ENCODE data around the gene CAD. TPM values are rescaled to one million over a fixed set of nuclear protein-coding genes. Genes with fewer than 3 reads are reported as not detected.

CAD gene
- total RNA-seq, 1 experiment from 2014 or later: 86.4 TPM

- H3K9me3 Mint-ChIP-seq (ENCODE audit: unreplicated experiment): no peaks in the 10 kb centered on the region
- Histone ChIP-seq H3K4me3 (ENCODE audit: low read depth, low read length) (no peak overlapping the region), H3K9me3 (no peaks in the 10 kb centered on the region), H3K36me3 (ENCODE audit: control insufficient read depth, insufficient read depth, low read length) (peaks cover 12% of the 10 kb centered on the region), H3K4me1 (no peaks in the 10 kb centered on the region), H3K27me3 (replicated peaks; ENCODE audit: control insufficient read depth, insufficient read depth, low read length) (no peaks in the 10 kb centered on the region)
- DNase-seq: peak in 1 of 2 experiments; percentile 29
- H3K27me3 Mint-ChIP-seq (ENCODE audit: insufficient read depth, unreplicated experiment): no peaks in the 10 kb centered on the region
- H3K4me1 Mint-ChIP-seq (ENCODE audit: low read depth, unreplicated experiment): no peaks in the 10 kb centered on the region
- H3K4me3 Mint-ChIP-seq (ENCODE audit: unreplicated experiment): no peak overlapping the region
- H3K36me3 Mint-ChIP-seq (ENCODE audit: insufficient read depth, unreplicated experiment): peaks cover 86% of the 10 kb centered on the region
- POLR2A ChIA-PET: no interaction called here
- CTCF ChIA-PET: no interaction called here
- BruUV-seq (replicated peaks): no TSS peak
- TF ChIP-seq CTCF (IDR thresholded peaks at IDR 0.05; ENCODE audit: insufficient read depth in 1 of 2, low read depth in 1 of 2, low read length in 1 of 2, severe bottlenecking in 1 of 2, unreplicated experiment in 1 of 2): no peak
- intact Hi-C loops (cut with micrococcal nuclease; ENCODE audit: unreplicated experiment): no loop called here
- no peak overlapping the region for H3K27ac Mint-ChIP-seq (ENCODE audit: unreplicated experiment)
Measured at GRCh38 chr2:27237341-27237945, 20.3 kb downstream of the CAD start.

GRCh38 chr2:27238976-27239375, 21.8 kb downstream of the CAD start:
- CTCF ChIA-PET: no interaction called here
- H3K27ac Mint-ChIP-seq (ENCODE audit: unreplicated experiment): no peak overlapping the region
- H3K4me3 Mint-ChIP-seq (ENCODE audit: unreplicated experiment): no peak overlapping the region
- DNase-seq: no peak
- BruUV-seq (replicated peaks): no TSS peak
- Histone ChIP-seq H3K4me1 (no peaks in the 10 kb centered on the region), H3K9me3 (no peaks in the 10 kb centered on the region), H3K27me3 (replicated peaks; ENCODE audit: control insufficient read depth, insufficient read depth, low read length) (no peaks in the 10 kb centered on the region), H3K4me3 (ENCODE audit: low read depth, low read length) (no peak overlapping the region), H3K36me3 (ENCODE audit: control insufficient read depth, insufficient read depth, low read length) (peaks cover 6% of the 10 kb centered on the region; the same call in 1 of the 2 replicates)
- H3K36me3 Mint-ChIP-seq (ENCODE audit: insufficient read depth, unreplicated experiment): peaks cover 84% of the 10 kb centered on the region
- intact Hi-C loops (cut with micrococcal nuclease; ENCODE audit: unreplicated experiment): no loop called here
- H3K9me3 Mint-ChIP-seq (ENCODE audit: unreplicated experiment): no peaks in the 10 kb centered on the region
- TF ChIP-seq CTCF (IDR thresholded peaks at IDR 0.05; ENCODE audit: insufficient read depth in 1 of 2, low read depth in 1 of 2, low read length in 1 of 2, severe bottlenecking in 1 of 2, unreplicated experiment in 1 of 2): no peak
- no peaks in the 10 kb centered on the region for H3K27me3 Mint-ChIP-seq (ENCODE audit: insufficient read depth, unreplicated experiment)
- H3K4me1 Mint-ChIP-seq (ENCODE audit: low read depth, unreplicated experiment): no peaks in the 10 kb centered on the region
- POLR2A ChIA-PET: no interaction called here

- TF ChIP-seq CTCF (IDR thresholded peaks at IDR 0.05; ENCODE audit: insufficient read depth in 1 of 2, low read depth in 1 of 2, low read length in 1 of 2, severe bottlenecking in 1 of 2, unreplicated experiment in 1 of 2): no peak
- Mint-ChIP-seq H3K9me3 (ENCODE audit: unreplicated experiment) (no peaks in the 10 kb centered on the region), H3K27ac (ENCODE audit: unreplicated experiment) (no peak overlapping the region), H3K27me3 (ENCODE audit: insufficient read depth, unreplicated experiment) (no peaks in the 10 kb centered on the region), H3K36me3 (ENCODE audit: insufficient read depth, unreplicated experiment) (peaks cover 73% of the 10 kb centered on the region), H3K4me3 (ENCODE audit: unreplicated experiment) (no peak overlapping the region), H3K4me1 (ENCODE audit: low read depth, unreplicated experiment) (no peaks in the 10 kb centered on the region)
- H3K4me1 ChIP-seq: no peaks in the 10 kb centered on the region
- no peaks in the 10 kb centered on the region for H3K9me3 ChIP-seq
- CTCF ChIA-PET: no interaction called here
- H3K36me3 ChIP-seq (ENCODE audit: control insufficient read depth, insufficient read depth, low read length): peaks cover 5% of the 10 kb centered on the region; the same call in 1 of the 2 replicates
- intact Hi-C loops (cut with micrococcal nuclease; ENCODE audit: unreplicated experiment): no loop called here
- POLR2A ChIA-PET: no interaction called here
- DNase-seq: no peak
- H3K27me3 ChIP-seq (replicated peaks; ENCODE audit: control insufficient read depth, insufficient read depth, low read length): no peaks in the 10 kb centered on the region
- no TSS peak for BruUV-seq (replicated peaks)
- H3K4me3 ChIP-seq (ENCODE audit: low read depth, low read length): no peak overlapping the region
Measured at GRCh38 chr2:27240406-27240805, 23.2 kb downstream of the CAD start.
